A673 (cell line): ENCODE measurements around the gene POFUT1. TPM values are rescaled to one million over a fixed set of nuclear protein-coding genes. Genes with fewer than 3 reads are reported as not detected.

Source experiments
- BruUV-seq: library from RNA; stranded (reverse); fragments of 400-500 nt; replicated peaks from 2 replicates; lab custom pipeline; 2021; lab: Mats Ljungman, UMichigan
- CTCF ChIA-PET: fragments of 300-600 bp; sonication (Branson Sonifier 250); formaldehyde crosslinking; loops from one replicate; lab custom pipeline; 2022; ENCODE audit warnings: antibody characterized with exemption; lab: Charles Lee
- POLR2A ChIA-PET: fragments of 300-600 bp; sonication (Branson Sonifier 250); formaldehyde crosslinking; loops from one replicate; lab custom pipeline; 2022; ENCODE audit warnings: antibody characterized with exemption; ENCODE audit not compliant: low non-redundant PET; lab: Charles Lee
- DNase-seq: peaks from one replicate; pipeline ENCODE4 v3.0.0-alpha.2; 2015; ENCODE audit warnings: low spot score
- H3K27ac ChIP-seq: fragments of 200-600 bp; sonication (generic); 2 replicates; pipeline ENCODE4 v1.5.1; 2016; ENCODE audit warnings: mixed run types, low read depth, mild to moderate bottlenecking, mixed read lengths, antibody characterized with exemption, low read length; ENCODE audit not compliant: poor library complexity, severe bottlenecking
- H3K27me3 ChIP-seq: fragments of 200-600 bp; sonication (generic); replicated peaks from 2 replicates; pipeline ENCODE4 v1.6.1; 2017; ENCODE audit warnings: mixed run types, low read depth, mild to moderate bottlenecking, mixed read lengths, antibody characterized with exemption, low read length; ENCODE audit not compliant: insufficient read depth, poor library complexity
- H3K36me3 ChIP-seq: fragments of 200-600 bp; sonication (generic); 2 replicates; pipeline ENCODE4 v1.6.1; 2016; ENCODE audit warnings: mixed run types, mild to moderate bottlenecking, mixed read lengths, antibody characterized with exemption, low read length; ENCODE audit not compliant: insufficient read depth, poor library complexity, severe bottlenecking
- H3K4me1 ChIP-seq: fragments of 200-600 bp; sonication (generic); 2 replicates; pipeline ENCODE4 v1.6.1; 2017; ENCODE audit warnings: mixed run types, mild to moderate bottlenecking, mixed read lengths, antibody characterized with exemption, low read length; ENCODE audit not compliant: insufficient read depth, poor library complexity, severe bottlenecking
- H3K4me3 ChIP-seq: fragments of 200-600 bp; sonication (generic); 2 replicates; pipeline ENCODE4 v1.5.1; 2016; ENCODE audit warnings: low read depth, mixed run types, mild to moderate bottlenecking, mixed read lengths, low read length; ENCODE audit not compliant: poor library complexity, severe bottlenecking
- H3K9me3 ChIP-seq: fragments of 200-600 bp; sonication (generic); 2 replicates; pipeline ENCODE4 v1.6.1; 2016; ENCODE audit warnings: mixed run types, low read depth, mild to moderate bottlenecking, mixed read lengths, antibody characterized with exemption, low read length; ENCODE audit not compliant: poor library complexity, severe bottlenecking
- EZH2 ChIP-seq: fragments of 200-600 bp; sonication (generic); IDR thresholded peaks from 2 replicates; pipeline ENCODE4 v1.6.1; 2017; ENCODE audit warnings: borderline replicate concordance, low read depth, mild to moderate bottlenecking, mixed read lengths, antibody characterized with exemption, low read length; ENCODE audit not compliant: poor library complexity, severe bottlenecking
- intact Hi-C: fragments of 100-400 bp; cut with micrococcal nuclease; formaldehyde crosslinking; loops from one replicate; pipeline ENCODE4 v1.10.0; 2022; ENCODE audit not compliant: unreplicated experiment
- total RNA-seq: library from RNA; stranded (reverse); gene quantifications from 2 replicates; pipeline ENCODE4 v1.2.3, GENCODE V29; 2021
- TF ChIP-seq, protein P1 (sequence below): fragments of 300-800, 200-600 bp; sonication (generic); conservative IDR thresholded peaks from 2 replicates; pipeline ENCODE4 v1.5.1; 2017; ENCODE audit warnings: low read depth, mild to moderate bottlenecking, antibody characterized with exemption, low read length, moderate library complexity, mixed read lengths

POFUT1 gene
- total RNA-seq, 1 experiment from 2014 or later: 55.9 TPM

DNA sequence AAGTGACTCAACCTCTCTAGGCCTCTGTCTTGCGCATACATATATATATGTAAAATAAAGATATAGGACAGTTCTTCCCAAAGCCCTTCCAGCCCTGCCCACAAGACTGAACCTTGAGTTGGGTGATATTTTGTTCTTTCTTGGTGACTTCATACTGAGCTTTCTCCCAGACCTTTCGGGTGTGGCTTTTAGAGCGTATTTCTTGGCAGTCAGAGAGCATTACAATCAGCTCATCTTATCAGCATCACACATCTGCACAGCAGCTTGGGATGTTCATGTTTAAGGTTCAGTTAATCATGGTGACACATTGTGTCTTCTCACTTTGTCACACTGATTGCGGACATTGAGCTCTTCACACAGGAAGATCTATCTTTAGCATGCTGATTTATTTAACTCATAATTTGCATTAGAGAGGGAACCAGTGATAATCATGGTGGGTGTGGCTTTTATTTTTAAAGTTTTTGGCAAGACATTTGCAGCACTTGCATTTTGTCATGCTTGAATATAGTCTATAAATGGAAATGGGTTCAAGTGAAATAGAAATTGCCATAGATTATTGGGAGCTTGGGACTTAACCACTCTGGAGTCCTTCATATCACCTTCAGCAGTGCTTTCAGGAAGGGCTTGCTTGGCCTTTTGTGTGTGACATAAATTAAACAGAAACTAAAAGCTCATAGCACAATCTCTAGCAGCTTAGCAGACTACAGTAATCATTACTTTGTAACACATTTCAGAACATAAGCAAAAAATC lies 78.1 kb downstream of the POFUT1 start:
- no TSS peak for BruUV-seq
- intact Hi-C loops: no loop called here
- peaks cover 8% of the 10 kb centered on the region for H3K4me1 ChIP-seq

DNA sequence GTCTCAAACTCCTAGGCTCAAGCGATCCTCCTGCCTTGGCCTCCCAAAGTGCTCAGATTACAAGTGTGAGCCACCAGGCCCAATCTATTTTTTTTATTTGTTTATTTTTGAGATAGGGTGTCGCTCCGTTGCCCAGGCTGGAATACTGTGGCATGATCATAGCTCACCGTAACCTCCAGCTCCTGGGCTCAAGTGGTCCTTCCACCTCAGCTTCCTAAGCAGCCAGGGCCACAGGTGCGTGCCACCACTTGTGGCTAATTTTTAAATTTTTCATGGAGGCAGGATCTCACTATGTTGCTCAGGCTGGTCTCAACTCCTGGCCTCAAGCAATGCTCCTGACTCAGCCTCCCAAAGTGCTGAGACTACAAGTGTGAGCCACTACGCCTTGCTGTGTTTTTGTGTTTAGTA lies 79.6 kb downstream of the POFUT1 start:
- no peaks in the 10 kb centered on the region for H3K27me3 ChIP-seq
- H3K27ac ChIP-seq: no peak overlapping the region
- peaks cover 8% of the 10 kb centered on the region for H3K4me1 ChIP-seq
- no peaks in the 10 kb centered on the region for H3K36me3 ChIP-seq
- intact Hi-C loops: no loop called here
- POLR2A ChIA-PET: no interaction called here
- no peak for DNase-seq
- H3K4me3 ChIP-seq: no peak overlapping the region
- H3K9me3 ChIP-seq: no peaks in the 10 kb centered on the region
- no TSS peak for BruUV-seq
- TF ChIP-seq, protein P1, sequence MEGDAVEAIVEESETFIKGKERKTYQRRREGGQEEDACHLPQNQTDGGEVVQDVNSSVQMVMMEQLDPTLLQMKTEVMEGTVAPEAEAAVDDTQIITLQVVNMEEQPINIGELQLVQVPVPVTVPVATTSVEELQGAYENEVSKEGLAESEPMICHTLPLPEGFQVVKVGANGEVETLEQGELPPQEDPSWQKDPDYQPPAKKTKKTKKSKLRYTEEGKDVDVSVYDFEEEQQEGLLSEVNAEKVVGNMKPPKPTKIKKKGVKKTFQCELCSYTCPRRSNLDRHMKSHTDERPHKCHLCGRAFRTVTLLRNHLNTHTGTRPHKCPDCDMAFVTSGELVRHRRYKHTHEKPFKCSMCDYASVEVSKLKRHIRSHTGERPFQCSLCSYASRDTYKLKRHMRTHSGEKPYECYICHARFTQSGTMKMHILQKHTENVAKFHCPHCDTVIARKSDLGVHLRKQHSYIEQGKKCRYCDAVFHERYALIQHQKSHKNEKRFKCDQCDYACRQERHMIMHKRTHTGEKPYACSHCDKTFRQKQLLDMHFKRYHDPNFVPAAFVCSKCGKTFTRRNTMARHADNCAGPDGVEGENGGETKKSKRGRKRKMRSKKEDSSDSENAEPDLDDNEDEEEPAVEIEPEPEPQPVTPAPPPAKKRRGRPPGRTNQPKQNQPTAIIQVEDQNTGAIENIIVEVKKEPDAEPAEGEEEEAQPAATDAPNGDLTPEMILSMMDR: no peak
- TF ChIP-seq EZH2: no peak
- CTCF ChIA-PET: no interaction called here

More for the DNA sequence above, 78.1 kb downstream of the POFUT1 start:
- ChIA-PET POLR2A (no interaction called here), CTCF (no interaction called here)
- peak; percentile 20 for DNase-seq
- no peak for TF ChIP-seq EZH2
- TF ChIP-seq, protein P1: no peak
- H3K36me3 ChIP-seq: no peaks in the 10 kb centered on the region
- H3K4me3 ChIP-seq: no peak overlapping the region
- H3K27me3 ChIP-seq: no peaks in the 10 kb centered on the region
- H3K27ac ChIP-seq: no peak overlapping the region
- no peaks in the 10 kb centered on the region for H3K9me3 ChIP-seq

Other genes with a start within 250 kb of the POFUT1 start
- gene XKR7, start 239.7 kb upstream of the POFUT1 start, total RNA-seq: 0.04 TPM in 1 of 2 replicates, not detected in the other
- gene CCM2L, start 197.4 kb upstream of the POFUT1 start, total RNA-seq: 0.22 TPM in 1 of 2 replicates, not detected in the other
- not detected in 2 replicates for gene HCK, start 155.6 kb upstream of the POFUT1 start, total RNA-seq
- 54.1 and 54.4 TPM in 2 replicates for gene TM9SF4, start 98.2 kb upstream of the POFUT1 start, total RNA-seq
- 36.8 and 40.4 TPM in 2 replicates for gene PLAGL2, start 137 bp upstream of the POFUT1 start, total RNA-seq
- gene KIF3B, start 69.8 kb downstream of the POFUT1 start, total RNA-seq: 24.3 and 25.4 TPM in 2 replicates
- 96.9 and 101 TPM in 2 replicates for gene ASXL1, start 150.5 kb downstream of the POFUT1 start, total RNA-seq